GM12878 (cell line): ENCODE data around the gene ATP2C1. TPM values are rescaled to one million over a fixed set of nuclear protein-coding genes. Genes with fewer than 3 reads are reported as not detected.

ENCODE experiments used
- ATF7 ChIP-seq: fragments of 450-650 bp; IDR thresholded peaks from 2 replicates; pipeline ENCODE4 v1.6.1; 2016; ENCODE audit warnings: low read depth, mild to moderate bottlenecking
- CHD2 ChIP-seq: IDR thresholded peaks from 2 replicates; pipeline ENCODE4 v1.6.1; 2011; ENCODE audit warnings: low read depth, low read length, improper control_type of control experiment, borderline replicate concordance
- CREB1 ChIP-seq: IDR thresholded peaks from 2 replicates; pipeline ENCODE4 v1.6.1; 2012; ENCODE audit warnings: low read depth, mild to moderate bottlenecking, inconsistent platforms
- EGR1 ChIP-seq, 2 experiments: IDR thresholded peaks; 1 replicate in 1 of 2; 2 replicates in 1 of 2; pipeline ENCODE4 v1.6.1; 2011 to 2012; ENCODE audit warnings: low read depth in 2 of 2, low read length in 2 of 2, borderline replicate concordance in 1 of 2, mild to moderate bottlenecking in 1 of 2, moderate library complexity in 1 of 2
- FOXM1 ChIP-seq: IDR thresholded peaks from 2 replicates; pipeline ENCODE4 v1.6.1; 2012; ENCODE audit warnings: low read depth, mild to moderate bottlenecking, inconsistent platforms, low read length, moderate library complexity
- HDAC2 ChIP-seq: fragments of 200-600 bp; sonication (generic); IDR thresholded peaks from 2 replicates; pipeline ENCODE4 v1.6.1; 2017
- HDGF ChIP-seq: fragments of 450-650 bp; IDR thresholded peaks from 2 replicates; pipeline ENCODE4 v1.6.1; 2016; ENCODE audit warnings: antibody characterized with exemption
- MTA2 ChIP-seq: fragments of 450-650 bp; IDR thresholded peaks from 2 replicates; pipeline ENCODE4 v1.6.1; 2016; ENCODE audit warnings: low read depth, mild to moderate bottlenecking, moderate library complexity
- MYB ChIP-seq: fragments of 150-350 bp; IDR thresholded peaks from 2 replicates; pipeline ENCODE4 v1.6.1; 2014; ENCODE audit warnings: mild to moderate bottlenecking, low read depth, low read length, borderline replicate concordance
- MYC ChIP-seq: IDR thresholded peaks from 2 replicates; pipeline ENCODE4 v1.6.1; 2011; ENCODE audit warnings: mild to moderate bottlenecking, low read length, moderate library complexity, inconsistent platforms; ENCODE audit not compliant: insufficient read depth, insufficient replicate concordance, insufficient read length, severe bottlenecking
- NFXL1 ChIP-seq: fragments of 450-650 bp; IDR thresholded peaks from 2 replicates; pipeline ENCODE4 v1.6.1; 2017; ENCODE audit warnings: antibody characterized with exemption, mild to moderate bottlenecking, borderline replicate concordance
- NR2C1 ChIP-seq: fragments of 450-650 bp; IDR thresholded peaks from 2 replicates; pipeline ENCODE4 v1.6.1; 2017; ENCODE audit warnings: antibody characterized with exemption, mild to moderate bottlenecking, moderate library complexity
- SIX5 ChIP-seq: IDR thresholded peaks from 2 replicates; pipeline ENCODE4 v1.6.1; 2011; ENCODE audit warnings: mild to moderate bottlenecking, low read depth, low read length, moderate library complexity; ENCODE audit not compliant: severe bottlenecking
- SP1 ChIP-seq: IDR thresholded peaks from one replicate; pipeline ENCODE4 v1.6.1; 2011; ENCODE audit warnings: low read depth, low read length
- SPI1 ChIP-seq: IDR thresholded peaks from 2 replicates; pipeline ENCODE4 v1.6.1; 2011; ENCODE audit warnings: low read depth, mild to moderate bottlenecking, low read length, moderate library complexity, borderline replicate concordance; ENCODE audit not compliant: insufficient read depth
- STAT1 ChIP-seq: fragments of 450-650 bp; conservative IDR thresholded peaks from 2 replicates; pipeline ENCODE4 v1.6.1; 2014; ENCODE audit warnings: antibody characterized with exemption, mild to moderate bottlenecking
- TCF7 ChIP-seq: IDR thresholded peaks from 2 replicates; pipeline ENCODE4 v1.6.1; 2014; ENCODE audit warnings: antibody characterized with exemption, borderline replicate concordance
- ZNF24 ChIP-seq: fragments of 450-650 bp; IDR thresholded peaks from 2 replicates; pipeline ENCODE4 v1.6.1; 2017; ENCODE audit warnings: antibody characterized with exemption, mild to moderate bottlenecking
- ZSCAN29 ChIP-seq: fragments of 450-650 bp; IDR thresholded peaks from 2 replicates; pipeline ENCODE4 v1.6.1; 2017; ENCODE audit warnings: mild to moderate bottlenecking, moderate library complexity
- polyA plus RNA-seq, 11 experiments: library from polyadenylated mRNA; depleted of rRNA in 4 of 11; unstranded in 6 of 11; stranded (reverse) in 5 of 11; fragments of >200 nt; fragmentation: Nextera tagmentation in 4 of 11; fragmentation: Illumina TruSeq in 1 of 11; extraction: Ambion mirVana in 4 of 11; extraction: Trizol in 1 of 11; gene quantifications; 1 replicate in 1 of 11; 2 replicates in 10 of 11; pipeline versions ENCODE4 v1.2.1 to v1.2.3, GENCODE V29; 2011 to 2016; ENCODE audit warnings: inconsistent platforms in 2 of 11, missing spikeins in 2 of 11, low read depth in 1 of 11
- total RNA-seq, 4 experiments: library from RNA; depleted of rRNA in 3 of 4; stranded (reverse); fragments of >200 nt in 3 of 4; fragmentation: Illumina TruSeq in 1 of 4; extraction: Trizol in 1 of 4; gene quantifications; 2 replicates each; pipeline versions ENCODE4 v1.2.1 to v1.2.3, GENCODE V29; 2013 to 2021
- TF ChIP-seq, protein P1 (sequence below): fragments of 450-650 bp; formaldehyde crosslinking; IDR thresholded peaks from 2 replicates; pipeline ENCODE4 v1.4.0; 2022; ENCODE audit warnings: mild to moderate bottlenecking, moderate library complexity
- TF ChIP-seq, protein P2 (sequence below), 3 experiments: IDR thresholded peaks in 2 of 3; conservative IDR thresholded peaks in 1 of 3; 2 replicates each; pipeline ENCODE4 v1.5.1; 2011; ENCODE audit warnings: low read depth in 3 of 3, low read length in 3 of 3, mild to moderate bottlenecking in 3 of 3, control low read depth in 2 of 3, moderate library complexity in 2 of 3, inconsistent platforms in 1 of 3, mixed read lengths in 1 of 3; ENCODE audit not compliant: control insufficient read depth in 2 of 3, insufficient read depth in 1 of 3; ENCODE audit errors: extremely low read depth in 1 of 3
- TF ChIP-seq, protein P3 (sequence below): fragments of 450-650 bp; formaldehyde crosslinking; IDR thresholded peaks from 2 replicates; pipeline ENCODE4 v1.5.0; 2022; ENCODE audit warnings: mild to moderate bottlenecking, missing genetic modification characterization
- TF ChIP-seq, protein P4 (sequence below): fragments of 450-650 bp; IDR thresholded peaks from 2 replicates; pipeline ENCODE4 v1.6.1; 2014; ENCODE audit warnings: mild to moderate bottlenecking

ATP2C1 gene
- total and polyA plus RNA-seq, 10 of the 15 experiments (the other 5 are each of a cell fraction or from before 2014, with no cell fraction given) = 20.6 to 116 (median 55.1) TPM

DNA sequence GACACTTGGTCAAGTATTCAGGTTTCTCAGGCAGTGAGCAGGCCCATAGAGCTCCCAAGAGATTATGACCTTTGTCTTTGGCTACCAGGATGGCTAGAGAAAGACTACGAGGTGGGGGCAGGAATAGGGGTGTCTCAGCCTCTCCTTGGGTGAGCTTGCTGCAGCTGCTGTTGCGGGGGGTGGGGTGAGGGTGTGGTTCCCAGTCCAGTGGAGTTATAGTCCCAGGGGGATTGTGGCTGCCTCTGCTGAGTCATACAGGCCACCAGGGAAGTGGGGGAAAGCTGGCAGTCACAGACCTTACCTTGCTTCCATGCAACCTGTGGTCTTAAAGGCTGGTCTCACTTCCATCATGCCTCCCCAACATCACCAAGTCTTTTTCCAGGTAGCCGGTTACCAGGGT, 31.7 kb downstream of the ATP2C1 start (continued):
- TF ChIP-seq, protein P1, sequence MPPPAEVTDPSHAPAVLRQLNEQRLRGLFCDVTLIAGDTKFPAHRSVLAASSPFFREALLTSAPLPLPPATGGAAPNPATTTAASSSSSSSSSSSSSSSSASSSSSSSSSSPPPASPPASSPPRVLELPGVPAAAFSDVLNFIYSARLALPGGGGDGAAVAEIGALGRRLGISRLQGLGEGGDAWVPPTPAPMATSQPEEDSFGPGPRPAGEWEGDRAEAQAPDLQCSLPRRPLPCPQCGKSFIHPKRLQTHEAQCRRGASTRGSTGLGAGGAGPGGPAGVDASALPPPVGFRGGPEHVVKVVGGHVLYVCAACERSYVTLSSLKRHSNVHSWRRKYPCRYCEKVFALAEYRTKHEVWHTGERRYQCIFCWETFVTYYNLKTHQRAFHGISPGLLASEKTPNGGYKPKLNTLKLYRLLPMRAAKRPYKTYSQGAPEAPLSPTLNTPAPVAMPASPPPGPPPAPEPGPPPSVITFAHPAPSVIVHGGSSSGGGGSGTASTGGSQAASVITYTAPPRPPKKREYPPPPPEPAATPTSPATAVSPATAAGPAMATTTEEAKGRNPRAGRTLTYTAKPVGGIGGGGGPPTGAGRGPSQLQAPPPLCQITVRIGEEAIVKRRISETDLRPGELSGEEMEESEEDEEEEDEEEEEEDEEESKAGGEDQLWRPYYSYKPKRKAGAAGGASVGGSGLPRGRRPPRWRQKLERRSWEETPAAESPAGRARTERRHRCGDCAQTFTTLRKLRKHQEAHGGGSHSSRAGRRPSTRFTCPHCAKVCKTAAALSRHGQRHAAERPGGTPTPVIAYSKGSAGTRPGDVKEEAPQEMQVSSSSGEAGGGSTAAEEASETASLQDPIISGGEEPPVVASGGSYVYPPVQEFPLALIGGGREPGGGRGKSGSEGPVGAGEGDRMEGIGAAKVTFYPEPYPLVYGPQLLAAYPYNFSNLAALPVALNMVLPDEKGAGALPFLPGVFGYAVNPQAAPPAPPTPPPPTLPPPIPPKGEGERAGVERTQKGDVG (CRISPR knock-in tag) = no peak
- TF ChIP-seq MYB = no peak
- no peak for TF ChIP-seq HDAC2
- TF ChIP-seq EGR1 (IDR thresholded peaks at IDR 0.05; ENCODE audit: borderline replicate concordance in 1 of 2, low read depth in 2 of 2, low read length in 2 of 2) = no peak
- TF ChIP-seq HDGF = no peak
- TF ChIP-seq, protein P2, sequence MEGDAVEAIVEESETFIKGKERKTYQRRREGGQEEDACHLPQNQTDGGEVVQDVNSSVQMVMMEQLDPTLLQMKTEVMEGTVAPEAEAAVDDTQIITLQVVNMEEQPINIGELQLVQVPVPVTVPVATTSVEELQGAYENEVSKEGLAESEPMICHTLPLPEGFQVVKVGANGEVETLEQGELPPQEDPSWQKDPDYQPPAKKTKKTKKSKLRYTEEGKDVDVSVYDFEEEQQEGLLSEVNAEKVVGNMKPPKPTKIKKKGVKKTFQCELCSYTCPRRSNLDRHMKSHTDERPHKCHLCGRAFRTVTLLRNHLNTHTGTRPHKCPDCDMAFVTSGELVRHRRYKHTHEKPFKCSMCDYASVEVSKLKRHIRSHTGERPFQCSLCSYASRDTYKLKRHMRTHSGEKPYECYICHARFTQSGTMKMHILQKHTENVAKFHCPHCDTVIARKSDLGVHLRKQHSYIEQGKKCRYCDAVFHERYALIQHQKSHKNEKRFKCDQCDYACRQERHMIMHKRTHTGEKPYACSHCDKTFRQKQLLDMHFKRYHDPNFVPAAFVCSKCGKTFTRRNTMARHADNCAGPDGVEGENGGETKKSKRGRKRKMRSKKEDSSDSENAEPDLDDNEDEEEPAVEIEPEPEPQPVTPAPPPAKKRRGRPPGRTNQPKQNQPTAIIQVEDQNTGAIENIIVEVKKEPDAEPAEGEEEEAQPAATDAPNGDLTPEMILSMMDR (IDR thresholded peaks at IDR 0.05 in 2 of 3, conservative IDR thresholded peaks at IDR 0.05 in 1 of 3; ENCODE audit: control insufficient read depth in 2 of 3, extremely low read depth in 1 of 3, insufficient read depth in 1 of 3, low read depth in 3 of 3, low read length in 3 of 3) = no peak
- peak; percentile 5; the same call in 1 of the 2 replicates for TF ChIP-seq SPI1
- no peak for TF ChIP-seq CHD2
- TF ChIP-seq ZSCAN29 = no peak
- peak; percentile 47 for TF ChIP-seq SP1
- TF ChIP-seq, protein P3, sequence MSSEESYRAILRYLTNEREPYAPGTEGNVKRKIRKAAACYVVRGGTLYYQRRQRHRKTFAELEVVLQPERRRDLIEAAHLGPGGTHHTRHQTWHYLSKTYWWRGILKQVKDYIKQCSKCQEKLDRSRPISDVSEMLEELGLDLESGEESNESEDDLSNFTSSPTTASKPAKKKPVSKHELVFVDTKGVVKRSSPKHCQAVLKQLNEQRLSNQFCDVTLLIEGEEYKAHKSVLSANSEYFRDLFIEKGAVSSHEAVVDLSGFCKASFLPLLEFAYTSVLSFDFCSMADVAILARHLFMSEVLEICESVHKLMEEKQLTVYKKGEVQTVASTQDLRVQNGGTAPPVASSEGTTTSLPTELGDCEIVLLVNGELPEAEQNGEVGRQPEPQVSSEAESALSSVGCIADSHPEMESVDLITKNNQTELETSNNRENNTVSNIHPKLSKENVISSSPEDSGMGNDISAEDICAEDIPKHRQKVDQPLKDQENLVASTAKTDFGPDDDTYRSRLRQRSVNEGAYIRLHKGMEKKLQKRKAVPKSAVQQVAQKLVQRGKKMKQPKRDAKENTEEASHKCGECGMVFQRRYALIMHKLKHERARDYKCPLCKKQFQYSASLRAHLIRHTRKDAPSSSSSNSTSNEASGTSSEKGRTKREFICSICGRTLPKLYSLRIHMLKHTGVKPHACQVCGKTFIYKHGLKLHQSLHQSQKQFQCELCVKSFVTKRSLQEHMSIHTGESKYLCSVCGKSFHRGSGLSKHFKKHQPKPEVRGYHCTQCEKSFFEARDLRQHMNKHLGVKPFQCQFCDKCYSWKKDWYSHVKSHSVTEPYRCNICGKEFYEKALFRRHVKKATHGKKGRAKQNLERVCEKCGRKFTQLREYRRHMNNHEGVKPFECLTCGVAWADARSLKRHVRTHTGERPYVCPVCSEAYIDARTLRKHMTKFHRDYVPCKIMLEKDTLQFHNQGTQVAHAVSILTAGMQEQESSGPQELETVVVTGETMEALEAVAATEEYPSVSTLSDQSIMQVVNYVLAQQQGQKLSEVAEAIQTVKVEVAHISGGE (CRISPR knock-in tag) = no peak
- TF ChIP-seq TCF7 = no peak
- peak; percentile 33; the same call in 1 of the 2 replicates for TF ChIP-seq FOXM1
- no peak for TF ChIP-seq STAT1
- TF ChIP-seq, protein P4, sequence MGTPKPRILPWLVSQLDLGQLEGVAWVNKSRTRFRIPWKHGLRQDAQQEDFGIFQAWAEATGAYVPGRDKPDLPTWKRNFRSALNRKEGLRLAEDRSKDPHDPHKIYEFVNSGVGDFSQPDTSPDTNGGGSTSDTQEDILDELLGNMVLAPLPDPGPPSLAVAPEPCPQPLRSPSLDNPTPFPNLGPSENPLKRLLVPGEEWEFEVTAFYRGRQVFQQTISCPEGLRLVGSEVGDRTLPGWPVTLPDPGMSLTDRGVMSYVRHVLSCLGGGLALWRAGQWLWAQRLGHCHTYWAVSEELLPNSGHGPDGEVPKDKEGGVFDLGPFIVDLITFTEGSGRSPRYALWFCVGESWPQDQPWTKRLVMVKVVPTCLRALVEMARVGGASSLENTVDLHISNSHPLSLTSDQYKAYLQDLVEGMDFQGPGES = no peak
- no peak for TF ChIP-seq SIX5
- no peak for TF ChIP-seq ZNF24
- TF ChIP-seq NR2C1 = no peak
- TF ChIP-seq CREB1 = no peak
- TF ChIP-seq MYC = no peak
- no peak for TF ChIP-seq ATF7
- no peak for TF ChIP-seq NFXL1
- no peak for TF ChIP-seq MTA2
